Bone marrow (tissue), 2 donors: Measurements from ENCODE around the gene FAM181B.

Source experiments
- DNase-seq, 2 donors: peaks; one replicate each; lab custom pipeline; 2025; lab: John Stamatoyannopoulos, UW

The FAM181B gene

GRCh38 chr11:82733444-82734119, at the start of gene FAM181B:
TSS of gene FAM181B (minus strand) at chr11:82733864. CDS start at chr11:82733729, 135 bp downstream.
- no peak for DNase-seq

GRCh38 chr11:82782825-82783374, 49.2 kb upstream of the FAM181B start:
- no peak for DNase-seq

- DNase-seq, result no peak
Measured at GRCh38 chr11:82778776-82779175, 45.1 kb upstream of the FAM181B start.

- DNase-seq, result no peak
Measured at GRCh38 chr11:82776377-82776776, 42.7 kb upstream of the FAM181B start.

GRCh38 chr11:82775736-82776346, 42.2 kb upstream of the FAM181B start:
- DNase-seq, result peak in 1 of 2 donors; percentile 3

GRCh38 chr11:82775218-82775617, 41.6 kb upstream of the FAM181B start:
- DNase-seq, result no peak

- no peak for DNase-seq
Measured at GRCh38 chr11:82771781-82772180, 38.1 kb upstream of the FAM181B start.

- no peak for DNase-seq
Measured at GRCh38 chr11:82767123-82767522, 33.5 kb upstream of the FAM181B start.

- no peak for DNase-seq
Measured at GRCh38 chr11:82765466-82766034, 31.9 kb upstream of the FAM181B start.

- no peak for DNase-seq
Measured at GRCh38 chr11:82763167-82763566, 29.5 kb upstream of the FAM181B start.

- no peak for DNase-seq
Measured at GRCh38 chr11:82759649-82760048, 26.0 kb upstream of the FAM181B start.

GRCh38 chr11:82757660-82758357, 24.1 kb upstream of the FAM181B start:
- DNase-seq, result no peak

- DNase-seq, result no peak
Measured at GRCh38 chr11:82756765-82757639, 23.3 kb upstream of the FAM181B start.

GRCh38 chr11:82754410-82754809, 20.7 kb upstream of the FAM181B start:
- DNase-seq, result no peak

GRCh38 chr11:82753921-82754320, 20.3 kb upstream of the FAM181B start:
- DNase-seq, result no peak

- DNase-seq, result no peak
Measured at GRCh38 chr11:82752801-82753200, 19.1 kb upstream of the FAM181B start.

GRCh38 chr11:82750643-82751139, 17.0 kb upstream of the FAM181B start:
- DNase-seq, result no peak

- no peak for DNase-seq
Measured at GRCh38 chr11:82747471-82747870, 13.8 kb upstream of the FAM181B start.

- DNase-seq, result no peak
Measured at GRCh38 chr11:82738091-82738490, 4.4 kb upstream of the FAM181B start.

- DNase-seq, result no peak
Measured at GRCh38 chr11:82734120-82734479, 436 bp upstream of the FAM181B start.

GRCh38 chr11:82732734-82733443, 775 bp downstream of the FAM181B start:
- DNase-seq, result no peak
